MM.1S (cell line): ENCODE data around the gene NKIRAS2.
A peak's percentile ranks its signal among the peaks of the same experiment; 100 is the strongest.

Source experiments
- DNase-seq: peaks from one replicate; pipeline ENCODE4 v3.0.0-alpha.2; 2015
- H2AFZ ChIP-seq: fragments of 300-600 bp; sonication (generic); 2 replicates; pipeline ENCODE4 v1.6.0; 2016; ENCODE audit warnings: antibody characterized with exemption, low read length
- H3F3A ChIP-seq: fragments of 300-600 bp; sonication (generic); 2 replicates; pipeline ENCODE4 v1.6.1; 2016; ENCODE audit warnings: mild to moderate bottlenecking, antibody characterized with exemption, low read length, moderate library complexity, mixed read lengths; ENCODE audit not compliant: insufficient read depth
- H3K27ac ChIP-seq: fragments of 300-600 bp; sonication (generic); 2 replicates; pipeline ENCODE4 v1.5.1; 2016; ENCODE audit warnings: mild to moderate bottlenecking, low read length
- H3K27me3 ChIP-seq: fragments of 300-600 bp; sonication (generic); replicated peaks from 2 replicates; pipeline ENCODE4 v1.6.0; 2016; ENCODE audit warnings: low read length; ENCODE audit not compliant: insufficient read depth
- H3K36me3 ChIP-seq: fragments of 300-600 bp; sonication (generic); replicated peaks from 2 replicates; pipeline ENCODE4 v1.6.1; 2016; ENCODE audit warnings: mild to moderate bottlenecking, low read length, mixed read lengths; ENCODE audit not compliant: insufficient read depth
- H3K4me1 ChIP-seq: fragments of 300-600 bp; sonication (generic); 2 replicates; pipeline ENCODE4 v1.6.1; 2016; ENCODE audit warnings: low read length, mixed read lengths
- H3K4me2 ChIP-seq: fragments of 300-600 bp; sonication (generic); 2 replicates; pipeline ENCODE4 v1.6.0; 2016; ENCODE audit warnings: low read depth, low read length
- H3K4me3 ChIP-seq: fragments of 300-600 bp; sonication (generic); 2 replicates; pipeline ENCODE4 v1.5.1; 2016; ENCODE audit warnings: low read length, mixed read lengths
- H3K79me2 ChIP-seq: fragments of 300-600 bp; sonication (generic); 2 replicates; pipeline ENCODE4 v1.6.1; 2016; ENCODE audit warnings: mixed run types, low read length, mixed read lengths
- H3K9ac ChIP-seq: fragments of 300-600 bp; sonication (generic); 2 replicates; pipeline ENCODE4 v1.6.1; 2016; ENCODE audit warnings: low read length, mixed read lengths
- H3K9me2 ChIP-seq: fragments of 300-600 bp; sonication (generic); replicated peaks from 2 replicates; pipeline ENCODE4 v1.6.1; 2016; ENCODE audit warnings: mild to moderate bottlenecking, low read length, mixed read lengths; ENCODE audit not compliant: insufficient read depth
- H3K9me3 ChIP-seq: fragments of 300-600 bp; sonication (generic); replicated peaks from 2 replicates; pipeline ENCODE4 v1.6.1; 2016; ENCODE audit warnings: mild to moderate bottlenecking, low read length, mixed read lengths; ENCODE audit not compliant: insufficient read depth
- H4K20me1 ChIP-seq: fragments of 300-600 bp; sonication (generic); 2 replicates; pipeline ENCODE4 v1.6.1; 2016; ENCODE audit warnings: mild to moderate bottlenecking, low read length, moderate library complexity, mixed read lengths; ENCODE audit not compliant: insufficient read depth
- EZH2 ChIP-seq: fragments of 300-600 bp; sonication (generic); optimal IDR thresholded peaks from 2 replicates; pipeline ENCODE3; 2017; ENCODE audit warnings: low read depth, mild to moderate bottlenecking, antibody characterized with exemption, low read length, mixed read lengths
- EZH2phosphoT487 ChIP-seq: fragments of 300-600 bp; sonication (generic); IDR thresholded peaks from 2 replicates; pipeline ENCODE4 v1.6.1; 2018; ENCODE audit warnings: antibody characterized with exemption, low read length
- TF ChIP-seq, protein P1 (sequence below): fragments of 300-600 bp; sonication (generic); IDR thresholded peaks from 2 replicates; pipeline ENCODE4 v1.5.1; 2016; ENCODE audit warnings: antibody characterized with exemption, low read length, mixed read lengths

Gene NKIRAS2

GRCh38 chr17:42019509-42020404, at the start of gene NKIRAS2:
NKIRAS2 (plus strand) TSS chr17:42020090; CDS start chr17:42021578, 1,488 bp downstream.
- H3F3A ChIP-seq = peaks cover 10% of the 10 kb centered on the region; the same call in 1 of the 2 replicates
- H3K9ac ChIP-seq = peak within 1 kb of the TSS; percentile 81
- H3K4me2 ChIP-seq = peak within 1 kb of the TSS; percentile 53
- peak within 1 kb of the TSS; percentile 92 for H2AFZ ChIP-seq
- H3K4me3 ChIP-seq = peak within 1 kb of the TSS; percentile 78
- H3K9me3 ChIP-seq = no peaks in the 10 kb centered on the region
- H3K79me2 ChIP-seq = peaks cover 55% of the 10 kb centered on the region
- H3K4me1 ChIP-seq = peaks cover 37% of the 10 kb centered on the region
- peak; percentile 95 for DNase-seq
- TF ChIP-seq EZH2 = no peak
- TF ChIP-seq, protein P1, sequence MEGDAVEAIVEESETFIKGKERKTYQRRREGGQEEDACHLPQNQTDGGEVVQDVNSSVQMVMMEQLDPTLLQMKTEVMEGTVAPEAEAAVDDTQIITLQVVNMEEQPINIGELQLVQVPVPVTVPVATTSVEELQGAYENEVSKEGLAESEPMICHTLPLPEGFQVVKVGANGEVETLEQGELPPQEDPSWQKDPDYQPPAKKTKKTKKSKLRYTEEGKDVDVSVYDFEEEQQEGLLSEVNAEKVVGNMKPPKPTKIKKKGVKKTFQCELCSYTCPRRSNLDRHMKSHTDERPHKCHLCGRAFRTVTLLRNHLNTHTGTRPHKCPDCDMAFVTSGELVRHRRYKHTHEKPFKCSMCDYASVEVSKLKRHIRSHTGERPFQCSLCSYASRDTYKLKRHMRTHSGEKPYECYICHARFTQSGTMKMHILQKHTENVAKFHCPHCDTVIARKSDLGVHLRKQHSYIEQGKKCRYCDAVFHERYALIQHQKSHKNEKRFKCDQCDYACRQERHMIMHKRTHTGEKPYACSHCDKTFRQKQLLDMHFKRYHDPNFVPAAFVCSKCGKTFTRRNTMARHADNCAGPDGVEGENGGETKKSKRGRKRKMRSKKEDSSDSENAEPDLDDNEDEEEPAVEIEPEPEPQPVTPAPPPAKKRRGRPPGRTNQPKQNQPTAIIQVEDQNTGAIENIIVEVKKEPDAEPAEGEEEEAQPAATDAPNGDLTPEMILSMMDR = peak; percentile 90
- no peak within 1 kb of the TSS; the same call in 1 of the 2 replicates for H3K27ac ChIP-seq
- H4K20me1 ChIP-seq = no peaks in the 10 kb centered on the region
- no peaks in the 10 kb centered on the region for H3K36me3 ChIP-seq
- H3K9me2 ChIP-seq = no peaks in the 10 kb centered on the region
- H3K27me3 ChIP-seq = no peaks in the 10 kb centered on the region

GRCh38 chr17:41970901-41971331, 49.0 kb upstream of the NKIRAS2 start:
- H3F3A ChIP-seq = peaks cover 8% of the 10 kb centered on the region
- H3K9me3 ChIP-seq = no peaks in the 10 kb centered on the region
- no peak overlapping the region for H3K27ac ChIP-seq
- no peak overlapping the region for H2AFZ ChIP-seq
- no peak overlapping the region for H3K4me2 ChIP-seq
- TF ChIP-seq EZH2phosphoT487 (no peak), EZH2 (no peak)
- TF ChIP-seq, protein P1 = no peak
- H3K79me2 ChIP-seq = peaks cover 90% of the 10 kb centered on the region
- peaks cover 8% of the 10 kb centered on the region; the same call in 1 of the 2 replicates for H3K36me3 ChIP-seq
- DNase-seq = no peak
- peaks cover 11% of the 10 kb centered on the region for H3K4me1 ChIP-seq
- no peaks in the 10 kb centered on the region for H4K20me1 ChIP-seq
- no peak overlapping the region for H3K9ac ChIP-seq
- no peak overlapping the region for H3K4me3 ChIP-seq
- no peaks in the 10 kb centered on the region for H3K9me2 ChIP-seq
- no peaks in the 10 kb centered on the region for H3K27me3 ChIP-seq

DNA sequence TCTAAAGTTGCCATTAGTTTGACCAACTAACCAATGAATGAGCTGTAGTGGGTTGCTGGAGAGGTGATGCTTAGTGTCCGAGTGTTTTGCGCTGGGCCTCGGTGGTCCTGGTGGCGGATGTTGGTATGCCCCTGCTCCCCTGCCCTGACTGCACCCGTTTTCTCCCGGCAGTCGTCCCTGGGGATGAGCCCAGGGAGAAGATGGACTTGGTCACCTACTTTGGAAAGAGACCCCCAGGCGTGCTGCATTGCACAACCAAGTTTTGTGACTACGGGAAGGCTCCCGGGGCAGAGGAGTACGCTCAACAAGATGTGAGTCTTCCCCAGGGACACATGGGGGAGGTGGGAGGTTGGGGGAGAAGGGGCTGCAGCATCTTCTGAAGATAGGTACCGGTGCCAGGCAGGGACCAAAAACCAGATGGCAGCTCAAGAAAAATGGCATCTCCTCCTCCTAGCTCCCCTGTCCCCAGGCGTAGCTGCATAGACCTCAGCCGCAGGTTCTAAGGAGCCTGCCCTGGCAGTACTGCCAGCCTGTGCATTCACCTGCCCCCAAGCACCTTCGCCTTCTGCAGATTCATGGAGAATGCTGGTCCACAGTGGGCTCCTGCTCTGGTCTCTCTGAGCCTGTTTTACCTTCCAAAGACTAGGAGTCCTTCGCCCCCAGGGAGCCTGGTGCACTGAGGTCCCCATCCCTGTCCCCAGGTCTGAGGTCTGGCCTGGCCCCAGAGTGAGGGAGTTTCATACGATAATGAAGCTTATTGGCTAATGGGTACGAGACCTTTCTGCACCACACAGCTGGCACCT, 48.0 kb upstream of the NKIRAS2 start:
- H3K4me3 ChIP-seq = no peak overlapping the region
- H3K4me2 ChIP-seq = no peak overlapping the region
- no peaks in the 10 kb centered on the region for H3K9me2 ChIP-seq
- no peaks in the 10 kb centered on the region for H3K9me3 ChIP-seq
- H3K79me2 ChIP-seq = peaks cover 91% of the 10 kb centered on the region
- no peak overlapping the region for H2AFZ ChIP-seq
- TF ChIP-seq EZH2phosphoT487 (no peak), EZH2 (no peak)
- TF ChIP-seq, protein P1 = no peak
- no peak overlapping the region for H3K9ac ChIP-seq
- H3K27me3 ChIP-seq = no peaks in the 10 kb centered on the region
- H3K4me1 ChIP-seq = peaks cover 19% of the 10 kb centered on the region
- no peak overlapping the region for H3K27ac ChIP-seq
- H3K36me3 ChIP-seq = peaks cover 8% of the 10 kb centered on the region; the same call in 1 of the 2 replicates
- H4K20me1 ChIP-seq = no peaks in the 10 kb centered on the region
- no peak for DNase-seq
- peaks cover 13% of the 10 kb centered on the region for H3F3A ChIP-seq
